ENCODE measurements around the gene LRRC18.

- TF ChIP-seq CTCF (IDR thresholded peaks at IDR 0.05 in 2 of 3, conservative IDR thresholded peaks at IDR 0.05 in 1 of 3; ENCODE audit: control insufficient read depth in 2 of 3, extremely low read depth in 1 of 3, insufficient read depth in 1 of 3, low read depth in 3 of 3, low read length in 3 of 3) (no peak), CHD2 (IDR thresholded peaks at IDR 0.05; ENCODE audit: borderline replicate concordance, low read depth, low read length) (no peak), E4F1 (IDR thresholded peaks at IDR 0.05; ENCODE audit: borderline replicate concordance, partially characterized antibody) (no peak), GATAD2B (conservative IDR thresholded peaks at IDR 0.05; ENCODE audit: low read depth) (no peak), JUNB (IDR thresholded peaks at IDR 0.05) (no peak)
Observed at GRCh38 chr10:48906841-48907240, 32.8 kb downstream of the LRRC18 start.
